ENCODE data around the gene TBC1D1. TPM values are rescaled to one million over a fixed set of nuclear protein-coding genes. Genes with fewer than 3 reads are reported as not detected.

The TBC1D1 gene
- total RNA-seq, 1 experiment from 2014 or later = 42.6 TPM

DNA sequence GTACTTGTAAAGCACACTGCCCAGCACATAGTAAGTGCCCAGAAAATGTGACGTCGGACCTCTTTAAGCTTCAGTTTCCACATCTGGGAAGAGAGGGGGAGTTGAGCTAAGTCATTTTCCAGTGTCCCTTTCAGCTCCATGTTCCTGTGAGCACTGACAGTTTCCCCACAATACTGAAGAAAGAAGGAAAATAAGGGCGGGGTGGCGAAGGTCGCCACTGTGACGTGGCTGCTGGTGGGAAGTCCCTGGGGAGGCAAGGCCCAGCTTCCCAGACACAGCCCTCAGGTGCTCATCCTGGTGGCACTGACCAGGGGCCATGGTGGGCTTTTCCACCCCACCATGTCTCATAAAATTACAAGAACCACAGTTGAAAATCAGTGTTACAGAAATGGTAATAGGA lies 191.1 kb downstream of the TBC1D1 start:
- Histone ChIP-seq H3K27ac (ENCODE audit: low read depth, low read length, poor library complexity, severe bottlenecking) (no peak overlapping the region), H3K4me3 (ENCODE audit: low read depth, low read length, poor library complexity, severe bottlenecking) (no peak overlapping the region), H3K9me3 (ENCODE audit: low read depth, low read length, poor library complexity, severe bottlenecking) (no peaks in the 10 kb centered on the region), H3K36me3 (ENCODE audit: insufficient read depth, low read length, poor library complexity, severe bottlenecking) (no peaks in the 10 kb centered on the region), H3K4me1 (ENCODE audit: insufficient read depth, low read length, poor library complexity, severe bottlenecking) (no peaks in the 10 kb centered on the region), H3K27me3 (replicated peaks; ENCODE audit: insufficient read depth, low read depth, low read length, poor library complexity) (no peaks in the 10 kb centered on the region)
- POLR2A ChIA-PET (ENCODE audit: low non-redundant PET) = no interaction called here
- DNase-seq (ENCODE audit: low spot score) = no peak
- intact Hi-C loops (cut with micrococcal nuclease; ENCODE audit: unreplicated experiment) = no loop called here
- CTCF ChIA-PET = no interaction called here
- no TSS peak for BruUV-seq (replicated peaks)
- no peak for TF ChIP-seq CTCF (conservative IDR thresholded peaks at IDR 0.05; ENCODE audit: low read depth, low read length)
- TF ChIP-seq EZH2 (IDR thresholded peaks at IDR 0.05; ENCODE audit: borderline replicate concordance, low read depth, low read length, poor library complexity, severe bottlenecking) = no peak

- TF ChIP-seq EZH2 (IDR thresholded peaks at IDR 0.05; ENCODE audit: borderline replicate concordance, low read depth, low read length, poor library complexity, severe bottlenecking) (no peak), CTCF (conservative IDR thresholded peaks at IDR 0.05; ENCODE audit: low read depth, low read length) (no peak)
- Histone ChIP-seq H3K4me1 (ENCODE audit: insufficient read depth, low read length, poor library complexity, severe bottlenecking) (no peaks in the 10 kb centered on the region), H3K9me3 (ENCODE audit: low read depth, low read length, poor library complexity, severe bottlenecking) (no peaks in the 10 kb centered on the region), H3K36me3 (ENCODE audit: insufficient read depth, low read length, poor library complexity, severe bottlenecking) (no peaks in the 10 kb centered on the region), H3K4me3 (ENCODE audit: low read depth, low read length, poor library complexity, severe bottlenecking) (no peak overlapping the region), H3K27me3 (replicated peaks; ENCODE audit: insufficient read depth, low read depth, low read length, poor library complexity) (no peaks in the 10 kb centered on the region), H3K27ac (ENCODE audit: low read depth, low read length, poor library complexity, severe bottlenecking) (no peak overlapping the region)
- no peak for DNase-seq (ENCODE audit: low spot score)
- CTCF ChIA-PET = no interaction called here
- intact Hi-C loops (cut with micrococcal nuclease; ENCODE audit: unreplicated experiment) = no loop called here
- BruUV-seq (replicated peaks) = no TSS peak
- POLR2A ChIA-PET (ENCODE audit: low non-redundant PET) = no interaction called here
Measured at GRCh38 chr4:38082424-38083385, 191.8 kb downstream of the TBC1D1 start.

DNA sequence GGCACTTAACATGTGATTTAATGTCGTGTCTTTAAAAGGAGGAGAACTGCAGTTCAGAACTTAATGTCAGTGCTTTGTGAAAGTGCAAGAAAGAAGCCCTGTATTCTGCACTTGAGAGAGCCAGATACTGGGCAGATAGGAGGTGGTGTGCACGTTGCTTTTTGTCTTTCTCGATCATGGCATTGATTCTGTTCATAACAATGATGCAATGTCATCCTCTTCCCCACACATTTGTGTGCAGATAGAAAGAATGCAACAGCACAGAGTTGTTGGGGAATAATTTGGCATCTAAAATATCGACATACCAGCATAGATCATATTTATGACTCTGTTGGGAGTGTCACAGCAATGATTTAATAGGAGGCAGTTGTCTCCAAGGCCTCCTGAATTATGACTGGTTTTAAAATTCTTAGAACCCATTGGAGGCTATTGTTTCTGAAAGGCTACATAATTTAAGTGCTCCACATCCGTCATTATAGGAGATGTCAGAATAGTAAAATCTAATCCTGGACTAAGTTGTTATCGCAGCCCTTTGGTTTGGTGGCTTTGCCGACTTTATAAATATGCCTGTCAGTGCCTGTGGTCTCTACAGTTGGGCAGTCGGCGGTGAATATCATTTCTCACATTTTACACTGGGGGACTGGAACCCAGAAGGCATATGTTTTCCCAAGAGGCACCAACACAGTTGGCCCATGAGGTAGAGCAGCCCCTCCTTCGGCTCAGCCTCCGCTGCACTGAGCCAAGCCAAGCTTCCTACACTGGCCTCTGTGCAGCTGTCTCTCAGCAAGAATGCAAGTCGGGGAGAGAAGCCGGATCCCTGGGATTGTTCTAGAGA lies 194.2 kb downstream of the TBC1D1 start:
- Histone ChIP-seq H3K4me3 (ENCODE audit: low read depth, low read length, poor library complexity, severe bottlenecking) (no peak overlapping the region), H3K36me3 (ENCODE audit: insufficient read depth, low read length, poor library complexity, severe bottlenecking) (no peaks in the 10 kb centered on the region), H3K4me1 (ENCODE audit: insufficient read depth, low read length, poor library complexity, severe bottlenecking) (no peaks in the 10 kb centered on the region), H3K27ac (ENCODE audit: low read depth, low read length, poor library complexity, severe bottlenecking) (no peak overlapping the region), H3K9me3 (ENCODE audit: low read depth, low read length, poor library complexity, severe bottlenecking) (no peaks in the 10 kb centered on the region), H3K27me3 (replicated peaks; ENCODE audit: insufficient read depth, low read depth, low read length, poor library complexity) (no peaks in the 10 kb centered on the region)
- no peak for TF ChIP-seq CTCF (conservative IDR thresholded peaks at IDR 0.05; ENCODE audit: low read depth, low read length)
- TF ChIP-seq EZH2 (IDR thresholded peaks at IDR 0.05; ENCODE audit: borderline replicate concordance, low read depth, low read length, poor library complexity, severe bottlenecking) = no peak
- ChIA-PET CTCF (no interaction called here), POLR2A (ENCODE audit: low non-redundant PET) (no interaction called here)
- no peak for DNase-seq (ENCODE audit: low spot score)
- intact Hi-C loops (cut with micrococcal nuclease; ENCODE audit: unreplicated experiment) = no loop called here
- no TSS peak for BruUV-seq (replicated peaks)
